EH (cell line): ENCODE data around the gene PDGFRB.

Source experiments
- DNase-seq: peaks from one replicate; pipeline ENCODE4 v3.0.0-alpha.2; 2015; ENCODE audit warnings: low read depth

PDGFRB gene

GRCh38 chr5:150155258-150156026, at the start of gene PDGFRB:
TSS of gene PDGFRB (minus strand) at chr5:150155845. CDS start at chr5:150137047, 18,798 bp downstream.
- peak; percentile 96 for DNase-seq

GRCh38 chr5:150204590-150204960, 48.9 kb upstream of the PDGFRB start:
- DNase-seq, result no peak

GRCh38 chr5:150203832-150204589, 48.4 kb upstream of the PDGFRB start:
- no peak for DNase-seq

GRCh38 chr5:150202501-150202900, 46.9 kb upstream of the PDGFRB start:
- no peak for DNase-seq

GRCh38 chr5:150197476-150197875, 41.8 kb upstream of the PDGFRB start:
- DNase-seq, result no peak

GRCh38 chr5:150196986-150197385, 41.3 kb upstream of the PDGFRB start:
- no peak for DNase-seq

GRCh38 chr5:150196514-150196913, 40.9 kb upstream of the PDGFRB start:
- no peak for DNase-seq

GRCh38 chr5:150195736-150196485, 40.3 kb upstream of the PDGFRB start:
- DNase-seq, result no peak

GRCh38 chr5:150192462-150192861, 36.8 kb upstream of the PDGFRB start:
- DNase-seq, result no peak

- no peak for DNase-seq
Measured at GRCh38 chr5:150190987-150191386, 35.3 kb upstream of the PDGFRB start.

GRCh38 chr5:150190503-150190979, 34.9 kb upstream of the PDGFRB start:
- no peak for DNase-seq

GRCh38 chr5:150189728-150190502, 34.3 kb upstream of the PDGFRB start, which contains the start of gene SLC6A7:
TSS of gene SLC6A7 (plus strand) at chr5:150190062. CDS start at chr5:150190328, 266 bp downstream.
- no peak for DNase-seq

- DNase-seq, result no peak
Measured at GRCh38 chr5:150189326-150189725, 33.7 kb upstream of the PDGFRB start.

GRCh38 chr5:150188146-150188842, 32.6 kb upstream of the PDGFRB start:
- no peak for DNase-seq

- peak; percentile 10 for DNase-seq
Measured at GRCh38 chr5:150186897-150187296, 31.3 kb upstream of the PDGFRB start.

- DNase-seq, result no peak
Measured at GRCh38 chr5:150186137-150186536, 30.5 kb upstream of the PDGFRB start.

GRCh38 chr5:150184990-150185912, 29.6 kb upstream of the PDGFRB start:
- no peak for DNase-seq

GRCh38 chr5:150184006-150184405, 28.4 kb upstream of the PDGFRB start:
- DNase-seq, result no peak

- no peak for DNase-seq
Measured at GRCh38 chr5:150183436-150183835, 27.8 kb upstream of the PDGFRB start.

GRCh38 chr5:150182774-150183173, 27.1 kb upstream of the PDGFRB start:
- no peak for DNase-seq
